Measurements from ENCODE around the gene SYT13. TPM values are rescaled to one million over a fixed set of nuclear protein-coding genes. Genes with fewer than 3 reads are reported as not detected.

The SYT13 gene
- total RNA-seq, 1 donor from 2014 or later: not detected

GRCh38 chr11:45322891-45323600 lies 36.9 kb upstream of the SYT13 start:
- DNase-seq: no peak
- intact Hi-C loops (cut with DNase I): no loop called here
- H3K4me3 ChIP-seq: no peak overlapping the region

DNA sequence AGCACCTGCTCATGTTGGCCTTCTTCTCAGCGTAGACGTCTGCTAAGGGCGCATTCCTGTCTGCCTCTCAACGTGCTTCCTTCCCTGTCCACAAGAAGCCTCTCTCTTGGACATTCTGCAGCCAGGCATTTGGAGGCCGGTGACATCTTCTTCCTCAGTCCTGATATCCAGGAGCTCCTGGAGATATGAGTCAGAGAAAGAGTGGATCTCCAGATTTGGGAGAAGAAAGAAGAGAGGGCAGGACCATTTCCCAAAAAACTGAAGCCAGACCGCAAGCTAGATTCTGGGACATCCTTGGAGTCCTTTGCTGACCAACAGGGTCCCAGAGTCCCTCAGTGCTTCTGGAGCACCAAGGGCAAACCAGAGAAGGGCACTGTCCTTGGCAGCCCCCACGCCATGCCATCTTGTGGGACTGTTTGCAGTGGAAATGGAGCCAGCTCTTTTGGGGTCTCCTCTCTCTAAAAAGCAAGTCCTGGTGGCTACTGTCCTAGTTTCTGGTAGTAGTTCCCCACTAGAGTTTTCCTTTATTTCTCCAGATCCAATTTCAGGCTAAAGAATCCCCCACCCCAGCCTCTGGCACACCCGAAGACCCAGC lies 36.1 kb upstream of the SYT13 start:
- DNase-seq (no peak), ATAC-seq (no peak)
- no peaks in the 10 kb centered on the region for H3K36me3 ChIP-seq
- intact Hi-C loops (cut with DNase I): no loop called here
- H3K4me1 ChIP-seq: no peaks in the 10 kb centered on the region
- no peak overlapping the region for H3K4me3 ChIP-seq
- H3K27ac ChIP-seq: no peak overlapping the region
- no peaks in the 10 kb centered on the region for H3K9me3 ChIP-seq
- no peaks in the 10 kb centered on the region for H3K27me3 ChIP-seq (ENCODE audit: low read depth)
- TF ChIP-seq, protein P1, sequence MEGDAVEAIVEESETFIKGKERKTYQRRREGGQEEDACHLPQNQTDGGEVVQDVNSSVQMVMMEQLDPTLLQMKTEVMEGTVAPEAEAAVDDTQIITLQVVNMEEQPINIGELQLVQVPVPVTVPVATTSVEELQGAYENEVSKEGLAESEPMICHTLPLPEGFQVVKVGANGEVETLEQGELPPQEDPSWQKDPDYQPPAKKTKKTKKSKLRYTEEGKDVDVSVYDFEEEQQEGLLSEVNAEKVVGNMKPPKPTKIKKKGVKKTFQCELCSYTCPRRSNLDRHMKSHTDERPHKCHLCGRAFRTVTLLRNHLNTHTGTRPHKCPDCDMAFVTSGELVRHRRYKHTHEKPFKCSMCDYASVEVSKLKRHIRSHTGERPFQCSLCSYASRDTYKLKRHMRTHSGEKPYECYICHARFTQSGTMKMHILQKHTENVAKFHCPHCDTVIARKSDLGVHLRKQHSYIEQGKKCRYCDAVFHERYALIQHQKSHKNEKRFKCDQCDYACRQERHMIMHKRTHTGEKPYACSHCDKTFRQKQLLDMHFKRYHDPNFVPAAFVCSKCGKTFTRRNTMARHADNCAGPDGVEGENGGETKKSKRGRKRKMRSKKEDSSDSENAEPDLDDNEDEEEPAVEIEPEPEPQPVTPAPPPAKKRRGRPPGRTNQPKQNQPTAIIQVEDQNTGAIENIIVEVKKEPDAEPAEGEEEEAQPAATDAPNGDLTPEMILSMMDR (IDR thresholded peaks at IDR 0.05): no peak

More at GRCh38 chr11:45322891-45323600, 36.9 kb upstream of the SYT13 start:
- Histone ChIP-seq H3K36me3 (no peaks in the 10 kb centered on the region), H3K27me3 (ENCODE audit: low read depth) (no peaks in the 10 kb centered on the region), H3K27ac (no peak overlapping the region), H3K4me1 (no peaks in the 10 kb centered on the region), H3K9me3 (no peaks in the 10 kb centered on the region)
- TF ChIP-seq, protein P1 (IDR thresholded peaks at IDR 0.05): no peak
- ATAC-seq: no peak

DNA sequence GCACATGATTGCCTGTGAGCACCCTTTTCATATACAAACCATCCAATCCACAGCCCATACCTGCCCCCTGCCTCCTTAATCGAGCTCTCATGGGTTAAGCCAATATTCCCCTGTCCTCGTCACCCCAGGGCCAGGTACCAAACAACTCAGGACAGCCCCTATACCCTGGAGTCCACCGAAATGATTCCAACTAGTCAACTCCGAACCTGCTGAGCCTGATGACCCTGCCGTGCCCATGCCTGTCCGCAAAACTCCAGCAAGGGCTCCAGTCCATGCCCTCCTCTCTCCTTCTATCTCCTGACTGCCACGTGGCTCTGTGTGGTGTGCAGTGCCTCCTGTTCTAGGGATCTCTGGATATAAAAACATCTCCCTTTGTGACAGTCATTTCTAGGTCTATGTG lies 35.5 kb upstream of the SYT13 start:
- Histone ChIP-seq H3K27ac (no peak overlapping the region), H3K9me3 (no peaks in the 10 kb centered on the region), H3K4me1 (no peaks in the 10 kb centered on the region), H3K4me3 (no peak overlapping the region), H3K36me3 (no peaks in the 10 kb centered on the region), H3K27me3 (ENCODE audit: low read depth) (no peaks in the 10 kb centered on the region)
- DNase-seq (no peak), ATAC-seq (no peak)
- intact Hi-C loops (cut with DNase I): no loop called here
- TF ChIP-seq, protein P1 (IDR thresholded peaks at IDR 0.05): no peak

GRCh38 chr11:45321031-45321595 lies 35.0 kb upstream of the SYT13 start:
- no peak overlapping the region for H3K27ac ChIP-seq
- H3K36me3 ChIP-seq: no peaks in the 10 kb centered on the region
- DNase-seq (no peak), ATAC-seq (no peak)
- intact Hi-C loops (cut with DNase I): no loop called here
- no peaks in the 10 kb centered on the region for H3K27me3 ChIP-seq (ENCODE audit: low read depth)
- no peak overlapping the region for H3K4me3 ChIP-seq
- no peaks in the 10 kb centered on the region for H3K9me3 ChIP-seq
- TF ChIP-seq, protein P1 (IDR thresholded peaks at IDR 0.05): no peak
- H3K4me1 ChIP-seq: no peaks in the 10 kb centered on the region

DNA sequence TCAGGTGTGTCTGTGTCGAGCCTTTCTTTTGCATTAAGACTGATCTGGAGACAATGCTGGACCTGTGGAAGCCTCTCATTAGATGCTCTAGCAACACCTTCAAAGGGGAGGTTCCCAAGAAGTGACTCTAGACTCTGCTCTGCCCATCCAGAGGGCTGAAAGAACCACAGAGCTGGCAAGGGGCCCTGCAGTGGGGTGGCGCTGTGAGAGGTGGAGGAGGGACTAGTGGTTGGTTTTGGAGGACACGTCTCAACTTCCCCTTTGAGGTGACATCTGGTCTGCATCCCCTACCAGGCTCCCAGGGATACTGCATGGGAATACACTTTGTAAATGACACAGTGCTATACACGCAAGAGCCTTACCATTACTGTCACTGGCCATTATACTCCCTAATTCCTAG lies 34.2 kb upstream of the SYT13 start:
- DNase-seq (no peak), ATAC-seq (no peak)
- no peak overlapping the region for H3K27ac ChIP-seq
- H3K36me3 ChIP-seq: no peaks in the 10 kb centered on the region
- H3K9me3 ChIP-seq: no peaks in the 10 kb centered on the region
- intact Hi-C loops (cut with DNase I): no loop called here
- TF ChIP-seq, protein P1 (IDR thresholded peaks at IDR 0.05): no peak
- no peaks in the 10 kb centered on the region for H3K27me3 ChIP-seq (ENCODE audit: low read depth)
- H3K4me1 ChIP-seq: no peaks in the 10 kb centered on the region
- H3K4me3 ChIP-seq: no peak overlapping the region

Data from lower lobe of right lung (tissue), 2 donors.